HEK293 (cell line): ENCODE data around the gene ITGB8.

Experiments
- CTCF ChIA-PET: fragments of 350-600 bp; formaldehyde crosslinking; extraction: SDS; loops from one replicate; lab custom pipeline; 2021; ENCODE audit warnings: antibody characterized with exemption; lab: Yijun Ruan, JAX
- POLR2A ChIA-PET: fragments of 300-600 bp; formaldehyde crosslinking; extraction: SDS; loops from one replicate; lab custom pipeline; 2020; ENCODE audit warnings: antibody characterized with exemption, inconsistent platforms; lab: Yijun Ruan, JAX
- H3K27ac ChIP-seq: fragments of 200-500 bp; sonication (Bioruptor generic); 2 replicates; pipeline ENCODE4 v1.5.1; 2014; ENCODE audit warnings: low read depth, low read length, control low read depth, inconsistent platforms; ENCODE audit errors: extremely low read depth
- H3K36me3 ChIP-seq, 2 experiments: fragments of 200-500 bp in 1 of 2; sonication (Bioruptor generic) in 1 of 2; 1 replicate in 1 of 2; 2 replicates in 1 of 2; pipeline ENCODE4 v1.5.1; 2014 to 2017; ENCODE audit warnings: inconsistent platforms in 2 of 2, low read length in 2 of 2; ENCODE audit not compliant: control insufficient read depth in 2 of 2, insufficient read depth in 1 of 2
- H3K4me1 ChIP-seq: fragments of 200-500 bp; sonication (Bioruptor generic); 2 replicates; pipeline ENCODE4 v1.5.1; 2014; ENCODE audit warnings: mild to moderate bottlenecking, low read length, inconsistent platforms; ENCODE audit not compliant: control insufficient read depth, insufficient read depth
- H3K4me3 ChIP-seq: 2 replicates; pipeline ENCODE4 v1.5.1; 2011; ENCODE audit warnings: low read depth, mild to moderate bottlenecking, control low read depth, low read length, moderate library complexity
- H3K9me3 ChIP-seq: fragments of 200-500 bp; sonication (Bioruptor generic); 2 replicates; pipeline ENCODE4 v1.5.1; 2014; ENCODE audit warnings: low read depth, low read length, inconsistent platforms; ENCODE audit not compliant: control insufficient read depth, insufficient read depth
- GLI2 ChIP-seq: fragments of 450-650 bp; formaldehyde crosslinking; IDR thresholded peaks from 2 replicates; pipeline ENCODE4; 2017; ENCODE audit warnings: missing biosample characterization, missing genetic modification characterization, low read depth, borderline replicate concordance
- IKZF3 ChIP-seq: fragments of 450-650 bp; IDR thresholded peaks from 2 replicates; pipeline ENCODE4 v1.5.0; 2018; ENCODE audit warnings: missing biosample characterization, mild to moderate bottlenecking, missing genetic modification characterization, moderate library complexity
- MYNN ChIP-seq: fragments of 450-650 bp; formaldehyde crosslinking; IDR thresholded peaks from 2 replicates; pipeline ENCODE4 v1.5.1; 2016; ENCODE audit warnings: missing biosample characterization, missing genetic modification characterization, borderline replicate concordance
- SP3 ChIP-seq: fragments of 450-650 bp; formaldehyde crosslinking; IDR thresholded peaks from 2 replicates; pipeline ENCODE4 v1.5.1; 2016; ENCODE audit warnings: missing biosample characterization, missing genetic modification characterization
- WT1 ChIP-seq: fragments of 450-650 bp; formaldehyde crosslinking; IDR thresholded peaks from 2 replicates; pipeline ENCODE4 v1.5.1; 2016; ENCODE audit warnings: missing biosample characterization, missing genetic modification characterization
- ZBTB8A ChIP-seq: fragments of 450-650 bp; formaldehyde crosslinking; IDR thresholded peaks from 2 replicates; pipeline ENCODE4 v1.5.1; 2016; ENCODE audit warnings: missing biosample characterization, missing genetic modification characterization
- ZFHX2 ChIP-seq: fragments of 450-650 bp; formaldehyde crosslinking; conservative IDR thresholded peaks from 2 replicates; pipeline ENCODE4 v1.5.1; 2016; ENCODE audit warnings: missing biosample characterization, missing genetic modification characterization
- ZFP3 ChIP-seq: fragments of 450-650 bp; formaldehyde crosslinking; IDR thresholded peaks from 2 replicates; pipeline ENCODE4 v1.5.1; 2016; ENCODE audit warnings: low read depth, missing biosample characterization, missing genetic modification characterization
- ZFP69B ChIP-seq: fragments of 450-650 bp; formaldehyde crosslinking; IDR thresholded peaks from 2 replicates; pipeline ENCODE4 v1.5.1; 2016; ENCODE audit warnings: missing biosample characterization, missing genetic modification characterization
- ZNF121 ChIP-seq: fragments of 450-650 bp; formaldehyde crosslinking; IDR thresholded peaks from 2 replicates; pipeline ENCODE4 v1.5.1; 2016; ENCODE audit warnings: missing biosample characterization, missing genetic modification characterization
- ZNF16 ChIP-seq: fragments of 450-650 bp; formaldehyde crosslinking; IDR thresholded peaks from 2 replicates; pipeline ENCODE4 v1.5.1; 2016; ENCODE audit warnings: low read depth, missing biosample characterization, missing genetic modification characterization
- ZNF169 ChIP-seq: fragments of 450-650 bp; formaldehyde crosslinking; IDR thresholded peaks from 2 replicates; pipeline ENCODE4 v1.5.1; 2016; ENCODE audit warnings: missing biosample characterization, missing genetic modification characterization
- ZNF175 ChIP-seq: fragments of 450-650 bp; formaldehyde crosslinking; IDR thresholded peaks from 2 replicates; pipeline ENCODE4 v1.5.1; 2016; ENCODE audit warnings: missing biosample characterization, missing genetic modification characterization
- ZNF19 ChIP-seq: fragments of 450-650 bp; formaldehyde crosslinking; IDR thresholded peaks from 2 replicates; pipeline ENCODE4; 2016; ENCODE audit warnings: missing biosample characterization, missing genetic modification characterization, low read depth
- ZNF248 ChIP-seq: fragments of 450-650 bp; formaldehyde crosslinking; IDR thresholded peaks from 2 replicates; pipeline ENCODE4 v1.5.1; 2017; ENCODE audit warnings: missing biosample characterization, missing genetic modification characterization
- ZNF266 ChIP-seq: fragments of 450-650 bp; formaldehyde crosslinking; IDR thresholded peaks from 2 replicates; pipeline ENCODE4 v1.5.1; 2016; ENCODE audit warnings: missing biosample characterization, missing genetic modification characterization, low read depth
- ZNF302 ChIP-seq: fragments of 450-650 bp; formaldehyde crosslinking; IDR thresholded peaks from 2 replicates; pipeline ENCODE4 v1.5.1; 2016; ENCODE audit warnings: missing biosample characterization, missing genetic modification characterization, low read depth
- ZNF391 ChIP-seq: fragments of 450-650 bp; formaldehyde crosslinking; IDR thresholded peaks from 2 replicates; pipeline ENCODE4 v1.5.1; 2016; ENCODE audit warnings: low read depth, missing biosample characterization, missing genetic modification characterization, borderline replicate concordance
- ZNF416 ChIP-seq: fragments of 450-650 bp; formaldehyde crosslinking; IDR thresholded peaks from 2 replicates; pipeline ENCODE4 v1.5.1; 2016; ENCODE audit warnings: missing biosample characterization, missing genetic modification characterization
- ZNF433 ChIP-seq: fragments of 450-650 bp; formaldehyde crosslinking; IDR thresholded peaks from 2 replicates; pipeline ENCODE4 v1.5.1; 2016; ENCODE audit warnings: missing biosample characterization, missing genetic modification characterization, low read depth
- ZNF561 ChIP-seq: fragments of 450-650 bp; IDR thresholded peaks from 2 replicates; pipeline ENCODE4 v1.5.1; 2018; ENCODE audit warnings: missing biosample characterization, missing genetic modification characterization, borderline replicate concordance
- ZNF747 ChIP-seq: fragments of 450-650 bp; formaldehyde crosslinking; IDR thresholded peaks from 2 replicates; pipeline ENCODE4 v1.5.1; 2016; ENCODE audit warnings: missing biosample characterization, missing genetic modification characterization
- ZNF76 ChIP-seq: fragments of 450-650 bp; formaldehyde crosslinking; IDR thresholded peaks from 2 replicates; pipeline ENCODE4; 2016; ENCODE audit warnings: low read depth, missing biosample characterization, missing genetic modification characterization, borderline replicate concordance
- TF ChIP-seq, protein P1 (sequence below): fragments of 450-650 bp; IDR thresholded peaks from 2 replicates; pipeline ENCODE4 v1.5.1; 2018; ENCODE audit warnings: missing biosample characterization, mild to moderate bottlenecking, missing genetic modification characterization
- TF ChIP-seq, protein P2 (sequence below): fragments of 450-650 bp; formaldehyde crosslinking; IDR thresholded peaks from 2 replicates; pipeline ENCODE4 v1.5.1; 2016; ENCODE audit warnings: missing biosample characterization, missing genetic modification characterization
- TF ChIP-seq, protein P3 (sequence below): fragments of 450-650 bp; formaldehyde crosslinking; IDR thresholded peaks from 2 replicates; pipeline ENCODE4 v1.5.1; 2016; ENCODE audit warnings: missing biosample characterization, missing genetic modification characterization

ITGB8 gene

DNA sequence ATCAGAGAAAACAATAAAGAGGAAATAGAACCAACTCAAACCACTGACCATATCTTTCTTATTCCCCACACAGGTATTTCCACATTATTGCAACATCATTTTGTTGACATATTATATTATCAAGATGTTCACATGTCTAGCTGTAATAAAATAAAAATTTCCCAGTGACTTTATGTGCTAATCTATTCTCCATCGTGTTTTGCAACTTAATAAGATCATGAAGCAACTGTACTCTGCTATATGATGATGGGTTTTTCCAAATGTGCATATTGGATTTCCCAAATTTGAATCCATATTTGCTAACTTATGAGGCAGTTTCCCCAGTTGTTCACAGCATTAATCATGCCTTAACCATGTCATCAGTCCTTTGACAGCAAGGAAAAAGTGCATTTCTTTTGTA, 127.8 kb downstream of the ITGB8 start (continued):
- TF ChIP-seq, protein P1, sequence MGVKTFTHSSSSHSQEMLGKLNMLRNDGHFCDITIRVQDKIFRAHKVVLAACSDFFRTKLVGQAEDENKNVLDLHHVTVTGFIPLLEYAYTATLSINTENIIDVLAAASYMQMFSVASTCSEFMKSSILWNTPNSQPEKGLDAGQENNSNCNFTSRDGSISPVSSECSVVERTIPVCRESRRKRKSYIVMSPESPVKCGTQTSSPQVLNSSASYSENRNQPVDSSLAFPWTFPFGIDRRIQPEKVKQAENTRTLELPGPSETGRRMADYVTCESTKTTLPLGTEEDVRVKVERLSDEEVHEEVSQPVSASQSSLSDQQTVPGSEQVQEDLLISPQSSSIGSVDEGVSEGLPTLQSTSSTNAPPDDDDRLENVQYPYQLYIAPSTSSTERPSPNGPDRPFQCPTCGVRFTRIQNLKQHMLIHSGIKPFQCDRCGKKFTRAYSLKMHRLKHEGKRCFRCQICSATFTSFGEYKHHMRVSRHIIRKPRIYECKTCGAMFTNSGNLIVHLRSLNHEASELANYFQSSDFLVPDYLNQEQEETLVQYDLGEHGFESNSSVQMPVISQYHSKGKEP (tag by site-specific recombination): no peak
- TF ChIP-seq SP3 (no peak), ZBTB8A (tag by site-specific recombination) (no peak), ZFP69B (tag by site-specific recombination) (no peak), ZNF76 (no peak)
- TF ChIP-seq, protein P2, sequence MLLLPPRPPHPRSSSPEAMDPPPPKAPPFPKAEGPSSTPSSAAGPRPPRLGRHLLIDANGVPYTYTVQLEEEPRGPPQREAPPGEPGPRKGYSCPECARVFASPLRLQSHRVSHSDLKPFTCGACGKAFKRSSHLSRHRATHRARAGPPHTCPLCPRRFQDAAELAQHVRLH: no peak

DNA sequence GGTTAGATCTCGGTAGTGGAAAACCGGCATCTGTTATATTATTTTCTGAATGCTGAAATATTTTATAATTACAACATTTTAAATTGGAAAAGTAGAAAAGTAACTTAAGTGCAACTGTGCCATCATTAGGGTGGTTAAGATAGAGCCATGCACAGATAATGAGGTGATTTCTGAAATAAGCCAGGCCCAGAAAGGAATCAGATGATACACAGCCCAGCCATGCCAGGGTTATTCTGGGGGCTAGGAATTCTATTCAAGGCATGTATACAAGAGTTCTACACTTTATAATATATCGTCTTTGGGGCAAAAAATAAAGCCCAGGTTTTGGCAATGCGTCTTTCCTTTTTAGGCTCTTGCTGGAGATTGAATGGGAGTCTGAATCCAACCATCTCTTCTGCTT, 128.7 kb downstream of the ITGB8 start:
- H3K36me3 ChIP-seq: no peaks in the 10 kb centered on the region; a peak in 1 of 3 replicates
- TF ChIP-seq MYNN (tag by site-specific recombination) (no peak), ZNF266 (tag by site-specific recombination) (no peak), WT1 (tag by site-specific recombination) (no peak), ZNF175 (tag by site-specific recombination) (no peak), ZFHX2 (tag by site-specific recombination) (no peak), ZNF391 (tag by site-specific recombination) (no peak), IKZF3 (tag by site-specific recombination) (no peak), ZNF433 (tag by site-specific recombination) (no peak), ZNF169 (no peak), ZNF302 (tag by site-specific recombination) (no peak)
- TF ChIP-seq, protein P3, sequence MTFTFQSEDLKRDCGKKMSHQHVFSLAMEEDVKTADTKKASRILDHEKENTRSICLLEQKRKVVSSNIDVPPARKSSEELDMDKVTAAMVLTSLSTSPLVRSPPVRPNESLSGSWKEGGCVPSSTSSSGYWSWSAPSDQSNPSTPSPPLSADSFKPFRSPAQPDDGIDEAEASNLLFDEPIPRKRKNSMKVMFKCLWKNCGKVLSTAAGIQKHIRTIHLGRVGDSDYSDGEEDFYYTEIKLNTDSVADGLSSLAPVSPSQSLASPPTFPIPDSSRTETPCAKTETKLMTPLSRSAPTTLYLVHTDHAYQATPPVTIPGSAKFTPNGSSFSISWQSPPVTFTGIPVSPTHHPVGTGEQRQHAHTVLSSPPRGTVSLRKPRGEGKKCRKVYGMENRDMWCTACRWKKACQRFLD: no peak
- no peak overlapping the region for H3K4me3 ChIP-seq
- no peak overlapping the region for H3K27ac ChIP-seq
- H3K9me3 ChIP-seq: no peaks in the 10 kb centered on the region
- CTCF ChIA-PET: no interaction called here
- no peaks in the 10 kb centered on the region for H3K4me1 ChIP-seq
- POLR2A ChIA-PET: no interaction called here

DNA sequence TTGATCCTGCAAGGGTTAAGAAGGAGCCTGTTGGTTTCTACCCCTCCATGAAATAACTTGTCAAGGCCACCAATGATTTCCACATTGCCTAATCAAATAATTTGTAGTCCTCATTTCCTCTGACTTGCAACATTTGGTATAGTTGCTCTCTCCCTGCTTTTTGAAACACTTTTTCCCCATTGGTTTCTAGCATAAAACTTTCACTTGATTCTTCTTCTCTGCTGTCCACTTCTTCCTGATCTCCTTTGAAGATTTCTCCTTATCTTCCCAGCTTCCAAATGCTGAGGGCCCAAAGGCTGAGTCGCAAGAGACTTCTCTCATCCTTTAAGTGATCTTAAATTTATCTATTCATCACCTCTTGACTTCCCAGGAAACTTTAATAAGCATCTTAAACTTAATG, 134.2 kb downstream of the ITGB8 start:
- H3K4me3 ChIP-seq: no peak overlapping the region
- ChIA-PET CTCF (interaction anchor here (1.3 kb wide), 1 partner anchor 130 kb away, joined by 3 read pairs; no protein-coding TSS in a partner anchor), POLR2A (no interaction called here)
- no peaks in the 10 kb centered on the region for H3K4me1 ChIP-seq
- H3K36me3 ChIP-seq: no peaks in the 10 kb centered on the region; a peak in 1 of 3 replicates
- TF ChIP-seq ZNF561 (tag by site-specific recombination) (no peak), GLI2 (tag by site-specific recombination) (no peak), ZNF416 (tag by site-specific recombination) (no peak), ZNF19 (tag by site-specific recombination) (no peak), ZNF121 (tag by site-specific recombination) (no peak), ZNF248 (tag by site-specific recombination) (no peak), ZFP69B (tag by site-specific recombination) (no peak), ZNF747 (no peak), ZFP3 (no peak), ZNF16 (tag by site-specific recombination) (no peak)
- H3K9me3 ChIP-seq: no peaks in the 10 kb centered on the region
- H3K27ac ChIP-seq: no peak overlapping the region
